MCF 10A (cell line): ENCODE data around the gene GRAMD2A. TPM values are rescaled to one million over a fixed set of nuclear protein-coding genes. Genes with fewer than 3 reads are reported as not detected.

Experiments used
- BruUV-seq: library from RNA; stranded (reverse); fragments of 400-500 nt; replicated peaks from 2 replicates; lab custom pipeline; 2021; lab: Mats Ljungman, UMichigan
- CTCF ChIA-PET: fragments of 300-600 bp; sonication (Branson Sonifier 250); formaldehyde crosslinking; extraction: SDS; loops from one replicate; lab custom pipeline; 2021; ENCODE audit warnings: antibody characterized with exemption, inconsistent platforms; lab: Yijun Ruan, JAX
- POLR2A ChIA-PET: fragments of 300-600, 350-650 bp; sonication (Branson Sonifier 250); formaldehyde crosslinking; extraction: SDS; loops from one replicate; lab custom pipeline; 2020; ENCODE audit warnings: antibody characterized with exemption, inconsistent platforms; lab: Yijun Ruan, JAX
- DNase-seq: peaks from one replicate; pipeline ENCODE4 v3.0.0-alpha.2; 2018; ENCODE audit not compliant: unreplicated experiment
- H3K27ac Mint-ChIP-seq: one replicate; pipeline ENCODE4 v1.8.0; 2022; ENCODE audit warnings: mild to moderate bottlenecking, low read depth, mixed read lengths; ENCODE audit not compliant: unreplicated experiment
- H3K27me3 Mint-ChIP-seq: one replicate; pipeline ENCODE4 v1.8.0; 2022; ENCODE audit warnings: mixed read lengths; ENCODE audit not compliant: insufficient read depth, unreplicated experiment
- H3K36me3 Mint-ChIP-seq: one replicate; pipeline ENCODE4 v1.8.0; 2022; ENCODE audit warnings: mild to moderate bottlenecking, moderate library complexity, mixed read lengths; ENCODE audit not compliant: insufficient read depth, unreplicated experiment
- H3K4me1 Mint-ChIP-seq: one replicate; pipeline ENCODE4 v1.8.0; 2022; ENCODE audit warnings: mixed read lengths; ENCODE audit not compliant: insufficient read depth, unreplicated experiment
- H3K4me3 Mint-ChIP-seq: one replicate; pipeline ENCODE4 v1.8.0; 2022; ENCODE audit warnings: mild to moderate bottlenecking, moderate library complexity, mixed read lengths; ENCODE audit not compliant: unreplicated experiment
- H3K9me3 Mint-ChIP-seq: one replicate; pipeline ENCODE4 v1.8.0; 2022; ENCODE audit warnings: mixed read lengths; ENCODE audit not compliant: unreplicated experiment
- intact Hi-C: fragments of 100-400 bp; cut with micrococcal nuclease; formaldehyde crosslinking; loops from 2 replicates; pipeline ENCODE4 v1.14.1; 2022
- total RNA-seq: library from RNA; stranded (reverse); gene quantifications from 2 replicates; pipeline ENCODE4 v1.2.3, GENCODE V29; 2022
- TF ChIP-seq, protein P1 (sequence below): fragments of 200-600 bp; IDR thresholded peaks from one replicate; pipeline ENCODE4 v1.8.0; 2022; ENCODE audit warnings: antibody characterized with exemption, mild to moderate bottlenecking; ENCODE audit not compliant: unreplicated experiment

GRAMD2A gene
- total RNA-seq, 1 experiment from 2014 or later, result 0.93 TPM

DNA sequence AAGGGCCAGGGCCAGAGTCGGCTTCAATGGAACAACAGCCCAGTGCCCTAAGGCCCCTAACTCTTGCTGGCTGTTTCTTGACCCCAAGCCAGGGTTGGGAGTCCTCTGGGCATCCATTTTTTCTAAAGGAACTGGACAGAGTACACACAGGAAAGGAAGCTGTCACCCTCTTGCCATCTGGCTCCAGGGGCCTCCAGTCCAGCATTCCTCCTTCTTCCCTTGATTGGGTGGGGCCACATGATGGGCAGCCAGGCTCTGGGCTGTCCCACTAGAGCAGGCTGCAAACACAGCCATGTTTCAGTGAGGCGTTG lies 1.6 kb upstream of the GRAMD2A start:
- peaks cover 32% of the 10 kb centered on the region for H3K4me1 Mint-ChIP-seq
- no peak overlapping the region for H3K4me3 Mint-ChIP-seq
- TF ChIP-seq, protein P1, sequence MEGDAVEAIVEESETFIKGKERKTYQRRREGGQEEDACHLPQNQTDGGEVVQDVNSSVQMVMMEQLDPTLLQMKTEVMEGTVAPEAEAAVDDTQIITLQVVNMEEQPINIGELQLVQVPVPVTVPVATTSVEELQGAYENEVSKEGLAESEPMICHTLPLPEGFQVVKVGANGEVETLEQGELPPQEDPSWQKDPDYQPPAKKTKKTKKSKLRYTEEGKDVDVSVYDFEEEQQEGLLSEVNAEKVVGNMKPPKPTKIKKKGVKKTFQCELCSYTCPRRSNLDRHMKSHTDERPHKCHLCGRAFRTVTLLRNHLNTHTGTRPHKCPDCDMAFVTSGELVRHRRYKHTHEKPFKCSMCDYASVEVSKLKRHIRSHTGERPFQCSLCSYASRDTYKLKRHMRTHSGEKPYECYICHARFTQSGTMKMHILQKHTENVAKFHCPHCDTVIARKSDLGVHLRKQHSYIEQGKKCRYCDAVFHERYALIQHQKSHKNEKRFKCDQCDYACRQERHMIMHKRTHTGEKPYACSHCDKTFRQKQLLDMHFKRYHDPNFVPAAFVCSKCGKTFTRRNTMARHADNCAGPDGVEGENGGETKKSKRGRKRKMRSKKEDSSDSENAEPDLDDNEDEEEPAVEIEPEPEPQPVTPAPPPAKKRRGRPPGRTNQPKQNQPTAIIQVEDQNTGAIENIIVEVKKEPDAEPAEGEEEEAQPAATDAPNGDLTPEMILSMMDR, result no peak
- BruUV-seq, result TSS peak; percentile 98
- ChIA-PET POLR2A (interaction anchor here (0.7 to 11.2 kb wide), 12 partner anchors 8 to 177 kb away, joined by 3 to 424 read pairs (median 6); partner anchors contain the start of genes HEXA and PKM), CTCF (interaction anchor here (0.6 to 3.8 kb wide), 13 partner anchors 9 to 179 kb away, joined by 3 to 29 read pairs (median 4); no protein-coding TSS in a partner anchor)
- intact Hi-C loops, result loop anchor here (1.0 to 2.0 kb wide), 3 partner anchors 24 to 87 kb away; partner anchors contain the start of gene PARP6
- no peaks in the 10 kb centered on the region for H3K9me3 Mint-ChIP-seq
- peaks cover 73% of the 10 kb centered on the region for H3K36me3 Mint-ChIP-seq
- H3K27me3 Mint-ChIP-seq, result no peaks in the 10 kb centered on the region
- no peak overlapping the region for H3K27ac Mint-ChIP-seq
- no peak for DNase-seq

DNA sequence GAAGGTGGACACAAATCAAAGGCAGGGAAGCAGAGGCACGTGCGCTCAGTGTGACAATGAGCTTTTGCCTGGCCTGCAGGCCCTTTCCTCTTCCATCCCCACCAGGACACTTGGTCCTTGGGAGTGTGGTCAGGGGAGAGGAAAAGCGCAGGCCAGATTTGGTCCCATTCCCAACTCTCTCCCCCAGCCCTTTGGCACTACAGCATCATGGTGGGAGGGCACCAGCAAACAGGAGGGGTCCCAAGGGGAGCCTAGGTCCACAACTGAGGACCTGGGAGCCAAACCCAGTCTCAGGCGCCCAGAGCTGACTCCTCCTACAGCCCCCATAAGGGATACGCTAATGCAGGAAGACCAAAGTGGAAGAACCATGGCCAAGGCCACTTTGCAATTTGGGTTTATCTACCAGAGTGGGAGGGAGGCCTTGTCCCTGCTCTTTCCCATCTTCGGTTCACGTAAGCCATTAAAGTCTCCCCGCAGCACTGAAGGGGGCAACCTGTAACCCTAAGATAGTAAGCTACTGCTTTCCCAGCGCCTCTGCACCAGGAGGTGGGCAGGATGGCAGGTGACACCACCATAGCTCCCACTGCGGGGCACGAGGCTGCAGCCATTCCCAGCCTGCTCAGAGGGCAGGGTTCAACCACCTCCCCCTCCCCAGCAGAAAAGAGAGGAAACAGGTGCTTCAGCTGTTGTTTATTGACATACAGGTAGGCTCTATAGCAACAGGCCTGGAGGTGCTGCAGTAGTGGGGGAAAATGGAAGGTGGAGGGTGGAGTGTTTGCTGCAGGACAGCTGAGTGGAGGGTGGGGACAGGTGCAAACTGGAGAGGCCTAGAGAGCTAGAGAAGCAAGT lies 993 bp upstream of the GRAMD2A start:
- ChIA-PET POLR2A (interaction anchor here (0.7 to 11.2 kb wide), 15 partner anchors 9 to 1437 kb away, joined by 3 to 424 read pairs (median 5); partner anchors contain the start of genes HEXA, MYO9A, PKM and SENP8), CTCF (interaction anchor here (0.7 to 3.8 kb wide), 11 partner anchors 13 to 277 kb away, joined by 3 to 12 read pairs (median 4); no protein-coding TSS in a partner anchor)
- H3K36me3 Mint-ChIP-seq, result peaks cover 67% of the 10 kb centered on the region

GRCh38 chr15:72197041-72197459 lies 537 bp downstream of the GRAMD2A start:
- no peaks in the 10 kb centered on the region for H3K9me3 Mint-ChIP-seq
- no peak overlapping the region for H3K27ac Mint-ChIP-seq
- ChIA-PET CTCF (interaction anchor here (1.1 kb wide), 1 partner anchor 35 kb away, joined by 4 read pairs; no protein-coding TSS in a partner anchor), POLR2A (interaction anchor here (0.6 to 11.2 kb wide), 7 partner anchors 12 to 240 kb away, joined by 3 to 424 read pairs (median 11); partner anchors contain the start of gene PKM)
- H3K4me3 Mint-ChIP-seq, result peak overlapping the region; percentile 68
- no TSS peak for BruUV-seq
- H3K27me3 Mint-ChIP-seq, result no peaks in the 10 kb centered on the region
- H3K36me3 Mint-ChIP-seq, result peaks cover 51% of the 10 kb centered on the region
- TF ChIP-seq, protein P1, result no peak
- intact Hi-C loops, result no loop called here
- peaks cover 16% of the 10 kb centered on the region for H3K4me1 Mint-ChIP-seq
- no peak for DNase-seq

More for the DNA sequence above, 993 bp upstream of the GRAMD2A start:
- TF ChIP-seq, protein P1, result no peak
- BruUV-seq, result no TSS peak
- intact Hi-C loops, result loop anchor here (1.0 to 2.0 kb wide), 3 partner anchors 24 to 88 kb away; partner anchors contain the start of gene PARP6
- H3K4me3 Mint-ChIP-seq, result peak overlapping the region; percentile 68
- DNase-seq, result no peak
- no peaks in the 10 kb centered on the region for H3K9me3 Mint-ChIP-seq
- peaks cover 28% of the 10 kb centered on the region for H3K4me1 Mint-ChIP-seq
- H3K27ac Mint-ChIP-seq, result peak overlapping the region; percentile 74
- H3K27me3 Mint-ChIP-seq, result no peaks in the 10 kb centered on the region
